H1 (cell line): Measurements from ENCODE around the gene CACNG7. TPM values are rescaled to one million over a fixed set of nuclear protein-coding genes. Genes with fewer than 3 reads are reported as not detected.

Experiments used
- JUND ChIP-seq: IDR thresholded peaks from 2 replicates; pipeline ENCODE4 v1.6.1; 2011; ENCODE audit warnings: mild to moderate bottlenecking, improper control_type of control experiment, low read length
- KDM5A ChIP-seq: fragments of 200-600 bp; IDR thresholded peaks from 2 replicates; pipeline ENCODE4 v1.7.1; 2012; ENCODE audit warnings: mild to moderate bottlenecking, low read length, inconsistent platforms, mixed read lengths
- RNF2 ChIP-seq: fragments of 200-900, 300-1000 bp; sonication (generic); IDR thresholded peaks from 2 replicates; pipeline ENCODE4 v1.7.1; 2016; ENCODE audit warnings: borderline replicate concordance, low read depth, mild to moderate bottlenecking, antibody characterized with exemption, low read length; ENCODE audit not compliant: poor library complexity, severe bottlenecking; ENCODE audit errors: missing control alignments
- TBP ChIP-seq: IDR thresholded peaks from 2 replicates; pipeline ENCODE4 v1.6.1; 2011; ENCODE audit warnings: low read depth, low read length, improper control_type of control experiment
- polyA plus RNA-seq, 7 experiments: library from polyadenylated mRNA; depleted of rRNA in 3 of 7; stranded (reverse) in 5 of 7; unstranded in 2 of 7; fragments of >200 nt in 5 of 7; fragments of 200-250 nt in 2 of 7; gene quantifications; 1 replicate in 5 of 7; 2 replicates in 1 of 7; 4 replicates in 1 of 7; pipeline versions ENCODE4 v1.2.1 to v1.2.3, GENCODE V29; 2011 to 2013; ENCODE audit warnings: missing spikeins in 2 of 7, mixed read lengths in 2 of 7
- total RNA-seq: library from RNA; stranded (reverse); fragmentation: NEBNext Ultra II Directional; extraction: Animal tissue kit (Norgen Biotek cat#: 25700); gene quantifications from 2 replicates; pipeline ENCODE4 v1.2.1, GENCODE V29; 2021
- TF ChIP-seq, protein P1 (sequence below): IDR thresholded peaks from 2 replicates; pipeline ENCODE4 v1.6.1; 2012; ENCODE audit warnings: inconsistent platforms

Gene CACNG7
- total and polyA plus RNA-seq, 2 of the 8 experiments (the other 6 are each of a cell fraction or from before 2014, with no cell fraction given), result 28.9 to 69.8 TPM

DNA sequence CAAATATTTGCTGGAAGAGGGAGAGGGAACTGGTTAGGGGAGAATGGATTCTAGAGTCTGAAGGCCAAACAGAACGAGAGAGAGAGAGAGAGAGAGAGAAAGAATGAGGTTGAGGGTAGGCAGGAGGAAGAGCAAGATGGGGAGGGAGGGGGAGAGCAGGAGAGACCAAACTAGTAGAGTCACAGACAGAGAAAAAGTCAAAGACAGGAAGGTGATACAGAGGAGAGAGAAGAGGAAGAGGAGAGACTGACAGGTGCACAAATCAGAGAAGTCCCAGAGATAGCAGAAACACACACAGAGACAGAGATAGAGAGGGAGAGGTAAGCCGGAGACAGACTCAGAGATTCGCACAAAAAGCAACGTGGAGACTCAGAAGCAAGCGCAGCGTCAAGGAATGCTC, 76.8 kb downstream of the CACNG7 start (continued):
- TF ChIP-seq RNF2 (no peak), KDM5A (no peak), TBP (no peak), JUND (no peak)
- TF ChIP-seq, protein P1, sequence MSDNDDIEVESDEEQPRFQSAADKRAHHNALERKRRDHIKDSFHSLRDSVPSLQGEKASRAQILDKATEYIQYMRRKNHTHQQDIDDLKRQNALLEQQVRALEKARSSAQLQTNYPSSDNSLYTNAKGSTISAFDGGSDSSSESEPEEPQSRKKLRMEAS, result no peak
